ENCODE data around the gene SYNGR3. TPM values are rescaled to one million over a fixed set of nuclear protein-coding genes. Genes with fewer than 3 reads are reported as not detected.

The SYNGR3 gene
- total and polyA plus RNA-seq, 2 of the 13 experiments (the other 11 are each of a cell fraction or from before 2014, with no cell fraction given): 0.97 to 5.7 TPM

GRCh38 chr16:2009791-2010510 lies 20.2 kb downstream of the SYNGR3 start, which contains the start of gene ZNF598 (continued):
- TF ChIP-seq ZBTB39 (CRISPR knock-in tag; IDR thresholded peaks at IDR 0.05): no peak
- peak; percentile 39; the same call in 1 of the 2 replicates for TF ChIP-seq ZSCAN9 (CRISPR knock-in tag; IDR thresholded peaks at IDR 0.05; ENCODE audit: borderline replicate concordance)
- no peak for TF ChIP-seq ZNF644 (CRISPR knock-in tag; IDR thresholded peaks at IDR 0.05; ENCODE audit: low read depth)
- no peak for TF ChIP-seq REXO4 (CRISPR knock-in tag; IDR thresholded peaks at IDR 0.05; ENCODE audit: borderline replicate concordance)
- no peak for TF ChIP-seq ZNF333 (CRISPR knock-in tag; IDR thresholded peaks at IDR 0.05; ENCODE audit: borderline replicate concordance)
- TF ChIP-seq BCL3 (CRISPR knock-in tag; IDR thresholded peaks at IDR 0.05): peak; percentile 62; the same call in 1 of the 2 replicates
- no peak for TF ChIP-seq NR2F2 (IDR thresholded peaks at IDR 0.05; ENCODE audit: borderline replicate concordance, low read depth)
- TF ChIP-seq MAX (IDR thresholded peaks at IDR 0.05): peak; percentile 92
- no peak for TF ChIP-seq STAT6 (CRISPR knock-in tag; IDR thresholded peaks at IDR 0.05; ENCODE audit: borderline replicate concordance)
- TF ChIP-seq ZNF704 (CRISPR knock-in tag; IDR thresholded peaks at IDR 0.05; ENCODE audit: borderline replicate concordance): no peak; the same call in 1 of the 2 replicates
- no peak for TF ChIP-seq NKX3-1 (CRISPR knock-in tag; IDR thresholded peaks at IDR 0.05)
- TF ChIP-seq DDIT3 (CRISPR knock-in tag; IDR thresholded peaks at IDR 0.05): no peak
- no peak for TF ChIP-seq HMG20A (CRISPR knock-in tag; IDR thresholded peaks at IDR 0.05; ENCODE audit: borderline replicate concordance)
- TF ChIP-seq ZNF558 (CRISPR knock-in tag; IDR thresholded peaks at IDR 0.05; ENCODE audit: borderline replicate concordance): no peak
- peak; percentile 70; the same call in 1 of the 2 replicates for TF ChIP-seq ZNF790 (CRISPR knock-in tag; IDR thresholded peaks at IDR 0.05; ENCODE audit: borderline replicate concordance)
- TF ChIP-seq ZNF232 (CRISPR knock-in tag; IDR thresholded peaks at IDR 0.05; ENCODE audit: borderline replicate concordance): no peak
- no peak for TF ChIP-seq TEAD2 (CRISPR knock-in tag; IDR thresholded peaks at IDR 0.05)
- no peak for TF ChIP-seq ZSCAN20 (CRISPR knock-in tag; IDR thresholded peaks at IDR 0.05; ENCODE audit: borderline replicate concordance)
- no peak for TF ChIP-seq MLLT10 (CRISPR knock-in tag; IDR thresholded peaks at IDR 0.05)
- TF ChIP-seq NPAS2 (CRISPR knock-in tag; IDR thresholded peaks at IDR 0.05; ENCODE audit: borderline replicate concordance): 0 out of 2 replicates have a peak, but pooled peaks have one; percentile 50

Measured in HepG2 (cell line).